Measurements from ENCODE around the gene HES6. TPM values are rescaled to one million over a fixed set of nuclear protein-coding genes. Genes with fewer than 3 reads are reported as not detected.

Gene HES6
- total RNA-seq, 6 donors from 2014 or later, result 5.2 to 15.8 (median 9.4) TPM

GRCh38 chr2:238263204-238264071 lies 23.6 kb upstream of the HES6 start:
- Histone ChIP-seq H3K36me3 (peaks cover 3 to 81% (median 38%) of the 10 kb centered on the region in 4 donors), H3K9me3 (no peaks in the 10 kb centered on the region), H3K4me3 (no peak overlapping the region), H3K27me3 (no peaks in the 10 kb centered on the region), H3K4me1 (peaks cover 30 to 41% (median 32%) of the 10 kb centered on the region in 4 donors), H3K27ac (peak overlapping the region; percentile 31 to 78 (median 59))
- peak in 1 of 2 donors; percentile 93 for DNase-seq
- ATAC-seq (ENCODE audit: low FRiP score in 2 of 2), result peak; percentile 79 to 89
- WGBS, 2 donors, result 22 to 24% methylated on average over 13 of the region's 13 CpGs
- TF ChIP-seq CTCF (IDR thresholded peaks at IDR 0.05) (peak; percentile 53 to 90 (median 82)), EP300 (IDR thresholded peaks at IDR 0.05) (no peak), POLR2AphosphoS5 (IDR thresholded peaks at IDR 0.05) (no peak)

DNA sequence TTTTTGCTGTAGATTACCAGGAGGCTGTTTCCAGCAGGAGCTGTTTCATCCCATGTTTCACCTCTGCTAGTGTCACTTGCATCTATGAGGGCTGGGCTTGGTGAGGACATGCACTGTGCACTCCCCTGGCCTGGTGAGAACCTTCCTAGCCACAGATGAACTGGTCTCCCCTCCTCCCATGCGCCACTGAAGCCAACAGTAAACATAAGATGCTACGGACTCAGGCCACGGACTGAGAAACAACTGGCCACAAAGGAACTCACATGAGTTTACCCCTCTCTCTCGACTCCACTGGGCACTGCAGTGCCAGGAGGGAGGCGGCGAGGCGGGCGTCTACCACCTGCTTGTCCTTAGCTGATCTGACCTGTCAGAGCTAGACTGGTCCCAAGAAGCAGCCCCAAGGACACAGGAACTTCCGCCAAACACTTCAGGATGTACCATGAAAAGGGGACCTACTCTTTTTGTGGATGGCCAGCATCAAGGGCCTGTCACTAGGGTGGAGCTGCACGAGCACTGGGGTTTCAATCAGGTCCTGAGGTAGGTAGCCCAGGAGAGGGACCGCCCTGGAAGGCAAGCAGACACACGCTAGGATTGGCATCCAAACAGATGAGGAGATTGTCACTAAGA lies 22.8 kb upstream of the HES6 start:
- Histone ChIP-seq H3K4me1 (peaks cover 30 to 41% (median 32%) of the 10 kb centered on the region in 4 donors), H3K27me3 (no peaks in the 10 kb centered on the region), H3K36me3 (peaks cover 0 to 81% (median 38%) of the 10 kb centered on the region in 4 donors), H3K9me3 (no peaks in the 10 kb centered on the region), H3K4me3 (no peak overlapping the region), H3K27ac (peak overlapping the region in 3 of 4 donors; percentile 43 to 78 (median 72))
- TF ChIP-seq POLR2A (IDR thresholded peaks at IDR 0.05), result no peak
- no peak for TF ChIP-seq POLR2AphosphoS5 (IDR thresholded peaks at IDR 0.05)
- TF ChIP-seq CTCF (IDR thresholded peaks at IDR 0.05), result no peak
- TF ChIP-seq EP300 (IDR thresholded peaks at IDR 0.05), result no peak
- ATAC-seq (ENCODE audit: low FRiP score in 2 of 2) (no peak), DNase-seq (peak in 1 of 2 donors; percentile 67)
- 84 to 95% methylated on average over 8 to 12 of the region's 12 CpGs for WGBS, 2 donors

GRCh38 chr2:238261718-238262375 lies 22.0 kb upstream of the HES6 start:
- Histone ChIP-seq H3K4me1 (peaks cover 30 to 42% (median 35%) of the 10 kb centered on the region in 4 donors), H3K9me3 (no peaks in the 10 kb centered on the region), H3K36me3 (peaks cover 0 to 81% (median 33%) of the 10 kb centered on the region in 4 donors), H3K27ac (peak overlapping the region in 3 of 4 donors; percentile 11 to 78 (median 72)), H3K27me3 (no peaks in the 10 kb centered on the region), H3K4me3 (no peak overlapping the region)
- ATAC-seq (ENCODE audit: low FRiP score in 2 of 2) (no peak), DNase-seq (no peak)
- 91 to 99% methylated on average over 10 to 16 of the region's 16 CpGs for WGBS, 2 donors
- TF ChIP-seq POLR2A (IDR thresholded peaks at IDR 0.05) (no peak), EP300 (IDR thresholded peaks at IDR 0.05) (no peak), CTCF (IDR thresholded peaks at IDR 0.05) (no peak), POLR2AphosphoS5 (IDR thresholded peaks at IDR 0.05) (no peak)

DNA sequence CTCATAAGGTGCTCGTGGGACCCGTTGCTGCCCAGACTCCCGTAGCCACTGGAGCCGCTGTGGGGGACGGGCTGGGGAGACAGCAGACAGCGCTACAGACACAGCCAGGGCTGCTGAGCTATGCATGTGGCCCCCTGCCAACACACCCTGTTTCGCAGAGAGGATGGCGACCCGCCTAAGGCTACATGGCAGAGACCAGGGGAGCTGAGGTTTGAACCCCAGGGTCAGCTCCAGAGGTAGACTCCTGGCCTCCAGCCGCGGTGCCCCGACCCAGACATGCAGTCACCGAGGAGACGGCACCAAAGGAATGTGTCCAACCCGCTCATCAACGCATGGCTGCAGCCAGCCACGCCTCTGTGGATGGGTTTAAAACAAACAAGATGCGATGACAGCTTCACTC lies 21.0 kb upstream of the HES6 start:
- DNase-seq, result no peak
- no peaks in the 10 kb centered on the region for H3K9me3 ChIP-seq
- peaks cover 0 to 84% (median 34%) of the 10 kb centered on the region in 4 donors for H3K36me3 ChIP-seq
- H3K4me3 ChIP-seq, result no peak overlapping the region
- H3K4me1 ChIP-seq, result peaks cover 30 to 44% (median 37%) of the 10 kb centered on the region in 4 donors
- TF ChIP-seq EP300 (IDR thresholded peaks at IDR 0.05) (no peak), CTCF (IDR thresholded peaks at IDR 0.05) (no peak), POLR2AphosphoS5 (IDR thresholded peaks at IDR 0.05) (no peak), POLR2A (IDR thresholded peaks at IDR 0.05) (no peak)
- ATAC-seq (ENCODE audit: low FRiP score in 2 of 2), result no peak
- WGBS, 2 donors, result 39 to 61% methylated on average over 15 of the region's 18 CpGs
- no peaks in the 10 kb centered on the region for H3K27me3 ChIP-seq
- peak overlapping the region in 2 of 4 donors; percentile 4 to 78 for H3K27ac ChIP-seq

Data from upper lobe of left lung (tissue), 6 donors.